HUES64 (cell line): ENCODE data around the gene FIGNL2.
A peak's percentile ranks its signal among the peaks of the same experiment; 100 is the strongest.
"Not testable (repeated sequence)": the region's sequence is repeated elsewhere in the genome, so short reads cannot be mapped to it uniquely, and the experiment has no call there.

Experiments
- H3K27ac ChIP-seq: 2 replicates; pipeline ENCODE4 v1.7.0; 2013; ENCODE audit warnings: low read depth, low read length, inconsistent platforms
- H3K27me3 ChIP-seq: 2 replicates; pipeline ENCODE4 v1.6.1; 2013; ENCODE audit warnings: mild to moderate bottlenecking, low read length; ENCODE audit not compliant: insufficient read depth
- H3K36me3 ChIP-seq: 2 replicates; pipeline ENCODE4 v1.6.1; 2013; ENCODE audit warnings: mild to moderate bottlenecking, low read length; ENCODE audit not compliant: insufficient read depth
- H3K4me1 ChIP-seq: 2 replicates; pipeline ENCODE4 v1.6.1; 2013; ENCODE audit warnings: mild to moderate bottlenecking, low read length, moderate library complexity; ENCODE audit not compliant: insufficient read depth
- H3K4me3 ChIP-seq: 2 replicates; pipeline ENCODE4 v1.5.1; 2013; ENCODE audit warnings: mild to moderate bottlenecking, low read length, moderate library complexity
- H3K9ac ChIP-seq: 2 replicates; pipeline ENCODE4 v1.6.1; 2013; ENCODE audit warnings: mild to moderate bottlenecking, low read depth, low read length
- H3K9me3 ChIP-seq: 2 replicates; pipeline ENCODE4 v1.6.1; 2013; ENCODE audit warnings: low read depth, low read length; ENCODE audit not compliant: insufficient read depth
- WGBS: fragments of 150-250, 120-280 bp; methylation state at CpG from one replicate; pipeline ENCODE4 v1.1.7; 2013; ENCODE audit warnings: missing lambda C conversion rate; 5-methylcytosine and 5-hydroxymethylcytosine counted together

The FIGNL2 gene

GRCh38 chr12:51888316-51889215, 40.0 kb upstream of the FIGNL2 start:
- peaks cover 13% of the 10 kb centered on the region for H3K27me3 ChIP-seq
- peaks cover 2% of the 10 kb centered on the region; the same call in 1 of the 2 replicates for H3K4me1 ChIP-seq
- H3K4me3 ChIP-seq: peak overlapping the region; percentile 65
- no peaks in the 10 kb centered on the region for H3K36me3 ChIP-seq
- no peak overlapping the region for H3K27ac ChIP-seq
- no peak overlapping the region; the same call in 1 of the 2 replicates for H3K9ac ChIP-seq
- peaks cover 5% of the 10 kb centered on the region for H3K9me3 ChIP-seq
- WGBS: 65% methylated on average over 15 of the region's 15 CpGs

DNA sequence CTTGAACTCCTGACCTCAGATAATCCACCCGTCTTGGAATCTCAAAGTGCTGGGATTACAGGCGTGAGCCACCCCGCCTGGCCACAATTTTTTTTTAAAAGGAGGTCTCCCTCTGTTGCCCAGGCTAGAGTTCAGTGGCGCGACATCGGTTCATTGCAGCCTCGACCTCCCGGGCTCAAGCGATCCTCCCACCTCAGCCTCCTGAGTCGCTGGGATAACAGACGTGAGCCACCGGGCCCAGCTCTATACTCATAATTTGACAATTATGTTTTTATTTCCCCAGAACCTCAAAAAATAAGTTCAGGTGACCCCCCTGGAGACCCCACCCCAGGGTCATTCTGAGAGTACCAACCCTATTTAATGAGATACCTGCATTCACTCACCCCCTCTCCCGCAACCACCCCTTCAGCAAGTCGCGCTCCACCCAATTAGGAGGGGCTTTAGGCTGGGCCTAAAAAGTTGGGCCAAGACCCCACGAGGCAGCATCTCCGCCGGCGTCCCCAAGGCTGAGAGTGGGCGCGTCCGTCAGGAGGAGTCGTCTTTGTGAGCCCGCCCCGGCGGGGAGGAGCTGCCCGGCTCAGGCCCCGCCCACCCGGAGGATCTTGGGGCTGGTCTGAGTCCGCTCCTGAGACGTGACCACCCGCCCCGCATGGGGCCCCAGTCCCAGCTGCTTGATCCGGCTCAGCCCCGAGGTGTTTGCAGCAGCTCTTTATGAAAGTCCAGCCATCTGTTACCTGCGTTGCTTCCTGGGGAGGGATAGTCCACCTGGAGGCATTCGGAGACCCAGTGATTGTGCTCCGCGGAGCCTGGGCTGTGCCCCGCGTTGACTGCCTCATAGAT, 39.2 kb upstream of the FIGNL2 start, which contains the start of gene ANKRD33:
TSS of gene ANKRD33 (plus strand) at position 628 of the 840 bp plus-strand sequence. CDS start at position 712, 84 bp downstream.
- Histone ChIP-seq H3K27me3 (peaks cover 13% of the 10 kb centered on the region), H3K4me1 (peaks cover 2% of the 10 kb centered on the region; the same call in 1 of the 2 replicates), H3K27ac (no peak within 1 kb of the TSS), H3K9ac (no peak within 1 kb of the TSS; the same call in 1 of the 2 replicates), H3K36me3 (no peaks in the 10 kb centered on the region), H3K4me3 (peak within 1 kb of the TSS; percentile 65), H3K9me3 (peaks cover 5% of the 10 kb centered on the region)
- WGBS: 40% methylated on average over 41 of the region's 41 CpGs

GRCh38 chr12:51886021-51886710, 37.6 kb upstream of the FIGNL2 start:
- no peaks in the 10 kb centered on the region for H3K36me3 ChIP-seq
- H3K27me3 ChIP-seq: peaks cover 13% of the 10 kb centered on the region
- H3K9me3 ChIP-seq: peaks cover 5% of the 10 kb centered on the region
- no peak overlapping the region for H3K4me3 ChIP-seq
- H3K9ac ChIP-seq: no peak overlapping the region
- no peak overlapping the region for H3K27ac ChIP-seq
- peaks cover 2% of the 10 kb centered on the region; the same call in 1 of the 2 replicates for H3K4me1 ChIP-seq
- 88% methylated on average over 9 of the region's 10 CpGs for WGBS

- H3K27me3 ChIP-seq: peaks cover 13% of the 10 kb centered on the region
- not testable (repeated sequence) for H3K27ac ChIP-seq, H3K4me1 ChIP-seq, H3K4me3 ChIP-seq, H3K9ac ChIP-seq, H3K36me3 ChIP-seq, H3K9me3 ChIP-seq
- 95% methylated on average over 10 of the region's 10 CpGs for WGBS
Measured at GRCh38 chr12:51885294-51886020, 36.9 kb upstream of the FIGNL2 start.

DNA sequence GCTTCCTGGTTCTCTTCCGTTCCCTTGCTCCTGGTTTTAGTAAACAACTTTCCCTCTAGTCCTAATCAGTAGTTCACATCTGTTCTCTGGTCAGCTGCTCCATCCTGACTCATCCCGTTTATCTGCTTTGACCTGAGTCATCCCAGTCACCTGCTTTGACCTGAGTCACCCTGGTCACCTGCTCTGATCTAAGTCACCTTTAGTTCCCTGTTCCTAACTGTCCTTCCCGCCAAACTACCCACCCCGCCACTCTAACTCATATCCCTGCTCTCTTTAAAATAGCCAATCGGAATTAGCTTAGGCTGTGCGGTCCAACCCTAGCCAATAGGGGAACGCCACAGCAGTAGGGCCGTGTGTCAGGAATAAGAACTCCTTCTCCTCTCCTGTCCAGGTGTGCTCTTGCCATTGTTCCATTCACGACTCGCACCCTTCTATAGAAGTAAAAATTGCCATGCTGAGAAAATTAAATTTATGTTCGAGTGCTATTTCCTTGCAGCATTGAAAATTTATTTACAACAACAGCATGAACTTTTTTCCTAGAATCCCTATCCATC, 36.2 kb upstream of the FIGNL2 start:
- no peak overlapping the region for H3K4me3 ChIP-seq
- 88% methylated on average over 11 of the region's 11 CpGs for WGBS
- no peak overlapping the region for H3K27ac ChIP-seq
- H3K9ac ChIP-seq: no peak overlapping the region
- H3K27me3 ChIP-seq: peaks cover 13% of the 10 kb centered on the region
- no peaks in the 10 kb centered on the region for H3K36me3 ChIP-seq
- peaks cover 5% of the 10 kb centered on the region for H3K9me3 ChIP-seq
- H3K4me1 ChIP-seq: no peaks in the 10 kb centered on the region

- Histone ChIP-seq H3K27me3 (peaks cover 12% of the 10 kb centered on the region), H3K36me3 (no peaks in the 10 kb centered on the region), H3K9me3 (peaks cover 5% of the 10 kb centered on the region), H3K4me3 (no peak overlapping the region), H3K27ac (no peak overlapping the region), H3K4me1 (no peaks in the 10 kb centered on the region), H3K9ac (no peak overlapping the region)
- WGBS: 90% methylated on average over 4 of the region's 4 CpGs
Measured at GRCh38 chr12:51883998-51884675, 35.6 kb upstream of the FIGNL2 start.

GRCh38 chr12:51883295-51883694, 34.8 kb upstream of the FIGNL2 start:
- H3K36me3 ChIP-seq: no peaks in the 10 kb centered on the region
- no peak overlapping the region for H3K4me3 ChIP-seq
- H3K9me3 ChIP-seq: peaks cover 5% of the 10 kb centered on the region
- H3K4me1 ChIP-seq: no peaks in the 10 kb centered on the region
- H3K27me3 ChIP-seq: peaks cover 4% of the 10 kb centered on the region
- H3K9ac ChIP-seq: no peak overlapping the region
- H3K27ac ChIP-seq: no peak overlapping the region
- 70% methylated on average over 1 of the region's 1 CpG for WGBS

GRCh38 chr12:51879102-51879501, 30.6 kb upstream of the FIGNL2 start:
- Histone ChIP-seq H3K36me3 (no peaks in the 10 kb centered on the region), H3K4me1 (no peaks in the 10 kb centered on the region), H3K9me3 (no peaks in the 10 kb centered on the region), H3K27ac (no peak overlapping the region), H3K27me3 (no peaks in the 10 kb centered on the region), H3K4me3 (no peak overlapping the region), H3K9ac (no peak overlapping the region)
- 96% methylated on average over 3 of the region's 3 CpGs for WGBS

DNA sequence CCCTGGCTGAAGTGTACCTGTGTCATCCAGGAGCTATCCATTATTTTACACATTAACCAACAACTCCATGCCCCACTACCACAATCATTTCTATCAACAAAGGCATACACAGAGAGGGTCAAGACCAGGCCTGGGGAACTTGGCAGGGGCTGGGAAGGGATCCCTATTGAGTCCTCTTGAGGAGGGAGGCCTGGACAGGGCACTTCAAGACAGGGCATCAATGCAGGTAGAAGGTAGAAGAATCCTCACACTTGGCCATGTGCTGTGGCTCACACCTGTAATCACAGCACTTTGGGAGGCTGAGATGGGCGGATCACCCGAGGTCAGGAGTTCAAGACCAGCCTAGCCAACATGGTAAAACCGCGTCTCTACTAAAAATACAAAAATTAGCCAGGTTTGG, 26.0 kb upstream of the FIGNL2 start:
- WGBS: 97% methylated on average over 4 of the region's 4 CpGs

DNA sequence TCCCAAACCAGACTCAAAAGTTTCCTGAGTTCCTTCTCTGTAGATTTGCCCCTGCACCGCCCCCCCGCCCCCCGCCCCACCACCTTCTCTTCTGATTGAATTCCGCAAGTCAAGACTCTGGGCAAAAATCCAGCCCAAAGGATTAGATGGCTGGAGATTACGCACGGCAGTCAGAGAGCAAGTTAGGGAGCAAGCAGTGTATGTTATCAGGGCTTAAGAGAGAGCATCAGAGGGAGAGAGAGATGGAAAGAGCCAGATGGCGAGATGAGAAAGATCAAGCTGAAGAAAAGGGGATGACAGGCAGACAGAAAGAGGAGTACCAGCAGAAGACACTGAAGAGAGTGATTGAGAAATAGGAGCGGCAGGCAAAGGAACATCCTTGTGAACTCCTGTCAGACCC, 25.5 kb upstream of the FIGNL2 start:
- WGBS: 83% methylated on average over 5 of the region's 8 CpGs
- peaks cover 27% of the 10 kb centered on the region for H3K27me3 ChIP-seq
- H3K9me3 ChIP-seq: no peaks in the 10 kb centered on the region
- no peak overlapping the region for H3K9ac ChIP-seq
- no peak overlapping the region for H3K27ac ChIP-seq
- peaks cover 26% of the 10 kb centered on the region for H3K4me1 ChIP-seq
- H3K36me3 ChIP-seq: no peaks in the 10 kb centered on the region
- H3K4me3 ChIP-seq: no peak overlapping the region

More for the DNA sequence above, 26.0 kb upstream of the FIGNL2 start:
- Histone ChIP-seq H3K27me3 (peaks cover 24% of the 10 kb centered on the region), H3K4me3 (no peak overlapping the region), H3K36me3 (no peaks in the 10 kb centered on the region), H3K9me3 (no peaks in the 10 kb centered on the region), H3K4me1 (peaks cover 25% of the 10 kb centered on the region), H3K27ac (no peak overlapping the region), H3K9ac (no peak overlapping the region)
